ENCODE measurements around the gene MRPL21.

The MRPL21 gene

DNA sequence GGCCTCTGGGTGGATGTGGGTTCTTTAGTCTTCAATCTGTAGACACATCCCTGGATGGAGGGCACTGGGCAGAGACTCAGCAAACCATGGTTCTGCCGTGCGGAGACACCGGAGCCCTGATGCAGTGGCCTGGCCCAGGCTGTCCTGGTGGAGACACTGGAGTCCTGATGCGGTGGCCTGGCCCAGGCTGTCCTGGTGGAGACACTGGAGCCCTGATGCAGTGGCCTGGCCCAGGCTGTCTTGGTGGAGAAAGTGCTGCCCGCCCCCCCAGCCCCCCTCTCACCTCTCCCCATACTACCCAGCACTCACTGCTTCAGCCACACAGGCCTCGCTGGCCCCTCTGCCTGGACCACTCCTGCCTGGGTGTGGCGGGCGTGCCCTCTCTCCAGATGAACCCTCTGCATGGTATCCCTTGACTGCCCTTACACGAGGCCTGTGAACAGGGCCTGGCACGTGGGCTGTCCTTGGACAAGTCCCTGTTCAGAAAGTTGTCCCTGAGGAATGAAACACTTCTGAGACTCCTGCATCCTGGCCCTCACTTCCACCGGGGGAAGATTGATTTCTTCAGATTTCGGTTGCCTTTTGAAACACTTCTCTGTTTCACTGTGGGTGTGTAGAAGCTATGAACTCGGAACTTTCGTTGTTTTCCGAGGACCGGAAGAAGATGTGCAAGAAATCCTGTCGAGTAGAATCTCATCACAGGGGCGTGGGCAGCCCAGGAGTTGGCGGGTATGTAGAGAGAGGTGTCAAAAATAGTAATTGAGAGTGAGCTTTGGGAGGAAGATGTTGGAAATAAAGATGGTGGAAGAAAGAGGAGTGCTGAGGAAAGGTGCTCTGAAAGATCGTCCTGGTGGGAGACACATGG, 26.3 kb upstream of the MRPL21 start:
- H3K4me3 Mint-ChIP-seq: no peak overlapping the region
- no peak overlapping the region for H3K27ac Mint-ChIP-seq
- no peaks in the 10 kb centered on the region for H3K4me1 Mint-ChIP-seq (ENCODE audit: low read depth)
- peaks cover 58% of the 10 kb centered on the region for H3K36me3 Mint-ChIP-seq (ENCODE audit: low read depth)
- H3K27me3 Mint-ChIP-seq: no peaks in the 10 kb centered on the region
- H3K9me3 Mint-ChIP-seq: peaks cover 9% of the 10 kb centered on the region

DNA sequence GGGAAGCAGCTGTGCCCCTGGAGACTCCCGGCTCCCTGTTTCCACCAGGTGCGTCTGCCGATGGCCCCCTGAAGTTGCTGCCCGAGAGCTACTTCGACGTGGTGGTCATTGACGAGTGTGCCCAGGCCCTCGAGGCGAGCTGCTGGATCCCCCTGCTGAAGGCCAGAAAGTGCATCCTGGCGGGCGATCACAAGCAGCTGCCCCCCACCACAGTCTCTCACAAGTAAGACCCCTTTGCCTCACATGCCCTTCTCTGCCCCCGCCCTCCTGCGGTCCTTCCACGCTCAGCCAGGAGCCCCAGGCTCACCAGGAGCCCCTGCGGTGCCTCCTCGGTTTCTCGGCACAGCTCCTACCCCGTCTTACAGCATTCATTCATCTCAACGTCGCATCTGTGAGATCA, 25.5 kb upstream of the MRPL21 start:
- Mint-ChIP-seq H3K9me3 (peaks cover 16% of the 10 kb centered on the region), H3K27me3 (no peaks in the 10 kb centered on the region), H3K27ac (no peak overlapping the region), H3K4me1 (ENCODE audit: low read depth) (no peaks in the 10 kb centered on the region), H3K4me3 (no peak overlapping the region), H3K36me3 (ENCODE audit: low read depth) (peaks cover 66% of the 10 kb centered on the region)

- H3K27ac Mint-ChIP-seq: no peak overlapping the region
- no peaks in the 10 kb centered on the region for H3K4me1 Mint-ChIP-seq (ENCODE audit: low read depth)
- no peaks in the 10 kb centered on the region for H3K27me3 Mint-ChIP-seq
- no peak overlapping the region for H3K4me3 Mint-ChIP-seq
- H3K36me3 Mint-ChIP-seq (ENCODE audit: low read depth): peaks cover 74% of the 10 kb centered on the region
- H3K9me3 Mint-ChIP-seq: peaks cover 16% of the 10 kb centered on the region
These were observed 24.7 kb upstream of the MRPL21 start for GRCh38 chr11:68928136-68928880.

DNA sequence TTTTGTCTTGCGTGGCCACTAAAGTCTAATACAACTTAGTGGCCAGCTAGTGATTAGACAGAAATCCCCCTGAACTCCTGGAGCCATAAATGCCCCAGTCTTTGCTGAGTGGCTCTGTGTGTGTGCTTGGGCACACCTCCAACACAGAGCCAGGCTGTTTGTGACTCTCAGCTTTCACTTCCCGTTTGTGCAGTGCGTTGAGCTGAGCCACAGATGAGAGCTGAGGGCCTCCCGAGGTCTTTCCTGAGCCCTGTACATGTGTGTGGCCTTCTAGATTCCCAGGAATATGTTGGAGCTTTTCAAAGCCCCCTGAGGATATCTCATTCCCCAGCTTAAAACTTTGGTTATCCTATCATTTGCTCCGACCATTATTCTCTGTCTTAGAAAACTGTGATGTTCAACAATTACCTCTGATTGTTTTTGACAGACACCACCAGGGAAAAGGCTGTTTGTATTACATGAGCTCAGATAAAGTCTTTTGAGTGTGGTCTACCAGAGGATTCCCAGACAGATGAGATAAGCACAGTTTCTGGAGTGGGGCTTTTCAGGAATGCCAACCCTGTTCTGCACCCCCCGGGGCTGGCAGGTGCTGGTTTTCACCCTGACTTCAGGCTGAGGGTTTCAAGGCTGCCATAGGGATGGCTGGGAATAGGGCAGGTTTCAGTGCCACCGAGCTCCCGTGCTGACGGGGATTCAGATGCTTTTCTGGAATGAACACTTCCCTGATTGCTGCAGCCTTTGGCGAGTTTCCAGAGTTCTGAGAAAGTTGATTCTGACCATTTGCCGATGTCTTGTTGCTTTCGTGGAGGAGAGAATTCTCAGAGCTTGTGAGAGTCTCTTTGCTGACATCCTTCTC, 23.9 kb upstream of the MRPL21 start:
- H3K4me1 Mint-ChIP-seq (ENCODE audit: low read depth): no peaks in the 10 kb centered on the region
- H3K36me3 Mint-ChIP-seq (ENCODE audit: low read depth): peaks cover 82% of the 10 kb centered on the region
- no peaks in the 10 kb centered on the region for H3K27me3 Mint-ChIP-seq
- no peak overlapping the region for H3K4me3 Mint-ChIP-seq
- peaks cover 16% of the 10 kb centered on the region for H3K9me3 Mint-ChIP-seq
- no peak overlapping the region for H3K27ac Mint-ChIP-seq

- Mint-ChIP-seq H3K27me3 (no peaks in the 10 kb centered on the region), H3K36me3 (ENCODE audit: low read depth) (peaks cover 91% of the 10 kb centered on the region)
These were observed 22.0 kb upstream of the MRPL21 start for GRCh38 chr11:68925611-68926010.

GRCh38 chr11:68924073-68924925, 20.7 kb upstream of the MRPL21 start:
- Mint-ChIP-seq H3K36me3 (ENCODE audit: low read depth) (peaks cover 91% of the 10 kb centered on the region), H3K9me3 (peaks cover 16% of the 10 kb centered on the region), H3K4me3 (no peak overlapping the region), H3K27ac (no peak overlapping the region), H3K27me3 (no peaks in the 10 kb centered on the region), H3K4me1 (ENCODE audit: low read depth) (no peaks in the 10 kb centered on the region)

More at GRCh38 chr11:68925611-68926010, 22.0 kb upstream of the MRPL21 start:
- Mint-ChIP-seq H3K27ac (no peak overlapping the region), H3K4me3 (no peak overlapping the region), H3K9me3 (peaks cover 16% of the 10 kb centered on the region), H3K4me1 (ENCODE audit: low read depth) (no peaks in the 10 kb centered on the region)

DNA sequence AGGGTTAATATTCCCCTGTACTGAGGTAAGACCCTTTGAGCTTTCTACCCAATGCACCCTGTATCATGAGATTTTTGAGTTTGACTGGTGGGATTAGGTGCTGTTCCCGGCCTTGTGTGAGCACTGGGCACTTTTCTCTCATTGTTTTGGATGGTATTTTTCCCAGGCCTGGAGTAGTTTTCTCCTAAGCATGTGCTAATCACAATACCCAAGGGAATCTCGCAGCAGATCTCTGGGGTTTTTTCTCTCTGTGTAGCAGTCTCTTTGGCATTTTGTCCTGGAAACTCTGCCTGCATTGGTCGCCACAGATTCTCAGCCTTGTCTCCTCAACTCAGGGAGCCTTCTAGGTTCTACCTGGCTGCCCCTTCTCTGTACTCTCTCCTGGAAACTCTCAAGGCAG, 20.0 kb upstream of the MRPL21 start:
- Mint-ChIP-seq H3K4me1 (ENCODE audit: low read depth) (no peaks in the 10 kb centered on the region), H3K27ac (no peak overlapping the region), H3K36me3 (ENCODE audit: low read depth) (peaks cover 91% of the 10 kb centered on the region), H3K4me3 (no peak overlapping the region), H3K9me3 (peaks cover 16% of the 10 kb centered on the region), H3K27me3 (no peaks in the 10 kb centered on the region)

DNA sequence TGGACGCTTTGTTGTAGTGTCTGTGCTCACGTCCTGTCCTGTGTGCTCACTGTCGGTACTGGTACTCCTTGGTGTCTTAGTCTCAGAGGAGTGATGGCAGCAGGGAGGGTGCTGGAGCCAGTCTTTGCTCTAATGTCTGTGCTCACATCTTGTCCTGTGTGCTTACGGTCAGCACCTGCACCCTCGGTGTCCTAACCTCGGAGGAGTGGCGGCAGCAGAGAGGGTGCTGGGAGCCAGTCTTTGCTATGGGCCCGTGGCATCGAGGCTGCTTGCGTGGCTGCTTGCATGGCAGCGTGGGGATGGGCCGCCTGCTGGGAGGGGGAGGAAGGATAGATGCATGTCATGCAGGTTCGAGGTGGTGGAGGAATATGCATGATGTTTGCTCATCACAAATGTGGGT, 12.8 kb upstream of the MRPL21 start:
- Mint-ChIP-seq H3K4me3 (no peak overlapping the region), H3K27me3 (no peaks in the 10 kb centered on the region), H3K4me1 (ENCODE audit: low read depth) (no peaks in the 10 kb centered on the region), H3K36me3 (ENCODE audit: low read depth) (peaks cover 65% of the 10 kb centered on the region), H3K9me3 (no peaks in the 10 kb centered on the region), H3K27ac (no peak overlapping the region)

GRCh38 chr11:68914761-68915160, 11.1 kb upstream of the MRPL21 start:
- H3K4me1 Mint-ChIP-seq (ENCODE audit: low read depth): no peaks in the 10 kb centered on the region
- peaks cover 65% of the 10 kb centered on the region for H3K36me3 Mint-ChIP-seq (ENCODE audit: low read depth)
- no peaks in the 10 kb centered on the region for H3K27me3 Mint-ChIP-seq

GRCh38 chr11:68913188-68913587, 9.6 kb upstream of the MRPL21 start:
- no peak overlapping the region for H3K27ac Mint-ChIP-seq
- H3K9me3 Mint-ChIP-seq: no peaks in the 10 kb centered on the region
- no peaks in the 10 kb centered on the region for H3K27me3 Mint-ChIP-seq
- no peak overlapping the region for H3K4me3 Mint-ChIP-seq
- peaks cover 62% of the 10 kb centered on the region for H3K36me3 Mint-ChIP-seq (ENCODE audit: low read depth)
- no peaks in the 10 kb centered on the region for H3K4me1 Mint-ChIP-seq (ENCODE audit: low read depth)

More at GRCh38 chr11:68914761-68915160, 11.1 kb upstream of the MRPL21 start:
- H3K4me3 Mint-ChIP-seq: no peak overlapping the region
- no peaks in the 10 kb centered on the region for H3K9me3 Mint-ChIP-seq
- no peak overlapping the region for H3K27ac Mint-ChIP-seq

DNA sequence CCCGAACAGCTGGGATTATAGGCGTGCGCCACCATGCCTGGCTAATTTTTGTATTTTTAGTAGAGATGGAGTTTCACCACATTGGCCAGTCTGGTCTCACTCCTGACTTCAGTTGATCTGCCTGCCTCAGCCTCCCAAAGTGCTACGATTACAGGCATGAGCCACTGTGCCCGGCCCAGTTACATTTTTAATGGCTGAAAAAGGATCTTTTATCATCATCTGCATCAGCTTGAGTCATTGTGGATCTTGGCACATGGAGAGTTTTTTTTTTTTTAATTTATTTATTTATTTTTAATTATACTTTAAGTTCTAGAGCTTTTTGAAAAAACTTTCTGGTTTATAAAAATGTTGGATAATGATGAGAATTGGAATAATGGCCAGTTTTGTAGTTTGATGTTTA, 8.6 kb upstream of the MRPL21 start:
- no peaks in the 10 kb centered on the region for H3K27me3 Mint-ChIP-seq
- H3K27ac Mint-ChIP-seq: no peak overlapping the region
- H3K36me3 Mint-ChIP-seq (ENCODE audit: low read depth): peaks cover 61% of the 10 kb centered on the region
- H3K4me1 Mint-ChIP-seq (ENCODE audit: low read depth): no peaks in the 10 kb centered on the region
- H3K4me3 Mint-ChIP-seq: no peak overlapping the region
- H3K9me3 Mint-ChIP-seq: no peaks in the 10 kb centered on the region

GRCh38 chr11:68911731-68912130, 8.1 kb upstream of the MRPL21 start:
- H3K4me3 Mint-ChIP-seq: no peak overlapping the region
- no peaks in the 10 kb centered on the region for H3K9me3 Mint-ChIP-seq
- no peaks in the 10 kb centered on the region for H3K27me3 Mint-ChIP-seq
- H3K36me3 Mint-ChIP-seq (ENCODE audit: low read depth): peaks cover 60% of the 10 kb centered on the region
- no peak overlapping the region for H3K27ac Mint-ChIP-seq
- no peaks in the 10 kb centered on the region for H3K4me1 Mint-ChIP-seq (ENCODE audit: low read depth)

DNA sequence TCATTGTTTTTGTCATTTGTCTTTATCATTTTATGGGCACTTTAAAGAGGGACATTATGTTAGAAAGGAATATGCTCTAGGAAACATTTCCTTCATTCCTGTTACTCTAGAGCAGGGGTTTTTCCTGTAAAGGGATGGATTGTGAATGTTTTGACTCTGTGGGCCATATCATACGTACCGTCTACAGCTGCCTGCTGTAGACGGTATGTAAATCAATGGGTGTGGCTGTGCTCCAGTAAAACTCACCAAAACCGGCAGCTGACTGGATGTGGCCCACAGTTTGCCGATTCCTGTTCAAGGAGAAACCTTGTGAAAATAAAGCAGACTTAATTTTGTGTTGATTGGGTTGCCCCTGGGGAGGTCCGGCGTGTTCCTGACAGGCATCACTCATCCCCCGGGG, 7.3 kb upstream of the MRPL21 start:
- Mint-ChIP-seq H3K27me3 (no peaks in the 10 kb centered on the region), H3K36me3 (ENCODE audit: low read depth) (peaks cover 53% of the 10 kb centered on the region), H3K9me3 (no peaks in the 10 kb centered on the region)

DNA sequence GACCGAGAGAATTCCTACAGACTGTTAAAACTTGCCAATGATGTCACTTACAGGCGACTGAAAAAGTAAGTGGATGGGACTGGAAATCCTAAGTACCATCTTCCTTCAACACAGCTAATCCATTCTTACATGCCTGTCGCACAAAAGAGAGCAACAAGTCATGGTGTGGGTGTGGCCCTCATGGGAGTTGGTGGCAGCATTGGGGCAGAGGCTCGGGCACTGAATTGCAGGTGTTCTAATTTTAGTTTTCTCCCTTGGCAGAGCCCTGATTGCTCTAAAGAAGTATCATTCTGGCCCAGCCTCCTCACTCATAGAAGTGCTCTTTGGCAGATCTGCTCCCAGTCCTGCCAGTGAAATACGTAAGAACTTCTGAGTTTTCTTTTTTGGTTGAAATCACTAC, 4.6 kb upstream of the MRPL21 start:
- Mint-ChIP-seq H3K9me3 (no peaks in the 10 kb centered on the region), H3K27ac (no peak overlapping the region), H3K36me3 (ENCODE audit: low read depth) (peaks cover 40% of the 10 kb centered on the region), H3K4me3 (no peak overlapping the region), H3K4me1 (ENCODE audit: low read depth) (peaks cover 14% of the 10 kb centered on the region), H3K27me3 (no peaks in the 10 kb centered on the region)

More for the DNA sequence above, 7.3 kb upstream of the MRPL21 start:
- H3K4me3 Mint-ChIP-seq: no peak overlapping the region
- no peak overlapping the region for H3K27ac Mint-ChIP-seq
- H3K4me1 Mint-ChIP-seq (ENCODE audit: low read depth): no peaks in the 10 kb centered on the region
